GM12892 (cell line): ENCODE measurements around the gene SIRT4.

Experiments used
- POLR2A ChIP-seq: IDR thresholded peaks from 2 replicates; pipeline ENCODE4 v1.6.1; 2011; ENCODE audit warnings: low read depth, low read length, control low read depth
- POLR2AphosphoS5 ChIP-seq: IDR thresholded peaks from 2 replicates; pipeline ENCODE4 v1.6.1; 2011; ENCODE audit warnings: low read depth, low read length, control low read depth

DNA sequence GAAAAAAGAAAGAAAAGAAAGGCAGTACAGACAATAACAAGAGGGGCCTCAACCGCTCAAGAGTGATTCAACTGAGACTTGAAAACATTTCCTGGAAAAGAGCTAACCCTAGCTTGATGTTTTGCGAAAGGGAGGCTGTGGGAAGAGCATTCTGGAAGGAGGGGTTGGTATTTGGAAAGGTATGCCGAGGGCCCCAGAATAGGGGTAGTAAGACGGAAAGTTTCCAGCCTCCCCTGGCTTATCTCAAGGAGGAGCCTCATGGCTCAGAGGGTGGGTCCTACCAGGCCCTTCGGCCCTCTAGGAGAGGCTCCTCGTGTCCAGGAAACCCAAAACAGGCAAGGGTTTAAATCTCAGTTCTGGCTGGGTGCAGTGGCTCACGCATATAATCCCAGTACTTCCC lies 18.8 kb upstream of the SIRT4 start:
- no peak for TF ChIP-seq POLR2A
- no peak for TF ChIP-seq POLR2AphosphoS5
